ENCODE results near the gene KRT1. TPM values are rescaled to one million over a fixed set of nuclear protein-coding genes. Genes with fewer than 3 reads are reported as not detected.

Gene KRT1
- total RNA-seq, 2 donors from 2014 or later: 3.5 TPM; not detected in 1

DNA sequence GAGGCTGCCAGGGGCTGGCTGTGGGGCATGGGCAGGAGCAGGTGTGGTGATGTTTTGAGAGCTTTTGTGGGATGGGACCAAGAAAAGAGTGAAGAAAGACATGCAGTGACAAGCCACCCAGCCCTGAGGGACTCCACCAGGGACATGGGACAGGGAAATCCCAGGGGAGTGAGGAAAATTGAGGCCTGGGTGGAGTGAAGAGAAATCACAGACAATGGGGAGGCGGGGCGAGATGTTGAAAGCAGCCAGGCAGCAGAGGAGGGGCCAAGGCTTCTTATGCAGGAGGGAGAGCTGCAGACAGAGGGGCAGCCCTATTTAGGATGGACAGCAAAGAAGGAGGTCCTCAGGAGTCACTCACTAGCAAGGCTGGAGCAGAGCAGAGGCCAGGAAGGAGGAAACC lies 4.2 kb upstream of the KRT1 start:
- Histone ChIP-seq H3K27ac (no peak overlapping the region), H3K4me1 (ENCODE audit: control insufficient read depth in 1 of 2, low read depth in 2 of 2) (no peaks in the 10 kb centered on the region), H3K9me3 (no peaks in the 10 kb centered on the region), H3K36me3 (no peaks in the 10 kb centered on the region), H3K4me3 (no peak overlapping the region), H3K27me3 (replicated peaks; ENCODE audit: insufficient read depth) (no peaks in the 10 kb centered on the region)
- ATAC-seq (ENCODE audit: insufficient number of reproducible peaks, low FRiP score, low read depth) (no peak), DNase-seq (ENCODE audit: low spot score) (no peak)
- no peak for TF ChIP-seq CTCF (IDR thresholded peaks at IDR 0.05)

DNA sequence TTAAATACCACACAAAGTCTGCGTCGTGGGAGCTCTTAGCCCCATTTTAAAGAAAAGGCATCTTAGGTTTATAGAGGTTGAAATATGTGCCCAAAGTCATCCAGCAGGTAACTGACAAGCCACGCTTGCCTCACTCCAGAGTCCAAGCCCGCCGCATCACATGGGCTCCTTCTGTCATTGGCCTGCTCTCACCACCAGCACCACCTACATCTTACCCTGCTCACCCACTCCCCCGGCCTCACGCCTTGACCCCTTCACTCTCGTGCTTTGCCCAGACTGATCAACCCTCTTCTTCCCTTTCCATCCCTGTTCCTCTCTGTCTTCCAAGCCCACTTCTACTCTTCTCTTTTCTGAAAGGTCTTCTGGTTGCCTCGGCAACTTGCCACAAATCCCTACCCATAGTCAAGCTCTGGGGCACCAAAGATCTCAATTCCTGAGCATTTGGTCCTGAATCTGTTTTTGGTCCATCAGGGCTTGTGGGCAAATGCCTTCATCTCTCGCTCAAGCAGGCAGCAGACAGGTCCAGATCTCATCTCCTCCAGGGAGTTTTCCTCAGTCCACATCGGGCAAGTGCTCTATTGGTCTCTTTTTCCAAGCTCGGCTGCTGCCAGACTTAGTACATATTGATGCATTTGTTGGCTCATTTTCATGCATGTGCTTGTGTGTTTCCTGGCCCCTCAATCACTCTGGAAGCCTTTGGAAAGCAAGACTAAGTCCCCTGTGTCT lies 3.5 kb upstream of the KRT1 start:
- H3K27ac ChIP-seq: no peak overlapping the region

GRCh38 chr12:52682938-52683574 lies 2.8 kb upstream of the KRT1 start:
- Histone ChIP-seq H3K4me1 (ENCODE audit: control insufficient read depth in 1 of 2, low read depth in 2 of 2) (no peaks in the 10 kb centered on the region), H3K27me3 (replicated peaks; ENCODE audit: insufficient read depth) (no peaks in the 10 kb centered on the region), H3K36me3 (no peaks in the 10 kb centered on the region), H3K4me3 (no peak overlapping the region), H3K27ac (no peak overlapping the region), H3K9me3 (no peaks in the 10 kb centered on the region)
- no peak for TF ChIP-seq CTCF (IDR thresholded peaks at IDR 0.05)
- DNase-seq (ENCODE audit: low spot score) (no peak), ATAC-seq (ENCODE audit: insufficient number of reproducible peaks, low FRiP score, low read depth) (no peak)

More for the DNA sequence above, 3.5 kb upstream of the KRT1 start:
- TF ChIP-seq CTCF (IDR thresholded peaks at IDR 0.05): no peak
- Histone ChIP-seq H3K36me3 (no peaks in the 10 kb centered on the region), H3K4me3 (no peak overlapping the region), H3K27me3 (replicated peaks; ENCODE audit: insufficient read depth) (no peaks in the 10 kb centered on the region), H3K4me1 (ENCODE audit: control insufficient read depth in 1 of 2, low read depth in 2 of 2) (no peaks in the 10 kb centered on the region), H3K9me3 (no peaks in the 10 kb centered on the region)
- DNase-seq (ENCODE audit: low spot score): no peak
- no peak for ATAC-seq (ENCODE audit: insufficient number of reproducible peaks, low FRiP score, low read depth)

DNA sequence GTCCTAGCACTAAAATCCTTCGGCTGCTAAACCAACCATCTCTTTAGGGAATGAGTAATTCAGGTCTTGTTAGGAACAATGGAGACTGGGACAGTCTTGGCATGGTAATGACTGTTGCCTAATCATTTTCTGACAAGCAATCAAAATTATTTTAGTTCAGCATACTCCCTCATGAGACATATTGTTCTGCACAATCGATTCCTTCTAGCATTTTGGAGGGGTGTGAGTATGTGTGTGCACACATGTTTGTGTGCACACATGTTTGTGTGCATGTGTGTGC lies 2.1 kb upstream of the KRT1 start:
- Histone ChIP-seq H3K27me3 (replicated peaks; ENCODE audit: insufficient read depth) (no peaks in the 10 kb centered on the region), H3K27ac (no peak overlapping the region), H3K4me3 (no peak overlapping the region), H3K9me3 (no peaks in the 10 kb centered on the region), H3K36me3 (no peaks in the 10 kb centered on the region), H3K4me1 (ENCODE audit: control insufficient read depth in 1 of 2, low read depth in 2 of 2) (no peaks in the 10 kb centered on the region)
- ATAC-seq (ENCODE audit: insufficient number of reproducible peaks, low FRiP score, low read depth): no peak
- no peak for TF ChIP-seq CTCF (IDR thresholded peaks at IDR 0.05)
- no peak for DNase-seq (ENCODE audit: low spot score)

GRCh38 chr12:52681526-52682380 lies 1.5 kb upstream of the KRT1 start:
- no peak for ATAC-seq (ENCODE audit: insufficient number of reproducible peaks, low FRiP score, low read depth)
- Histone ChIP-seq H3K27me3 (replicated peaks; ENCODE audit: insufficient read depth) (no peaks in the 10 kb centered on the region), H3K36me3 (no peaks in the 10 kb centered on the region)

More at GRCh38 chr12:52681526-52682380, 1.5 kb upstream of the KRT1 start:
- no peak for DNase-seq (ENCODE audit: low spot score)
- no peak overlapping the region for H3K4me3 ChIP-seq
- no peak overlapping the region for H3K27ac ChIP-seq
- no peaks in the 10 kb centered on the region for H3K4me1 ChIP-seq (ENCODE audit: control insufficient read depth in 1 of 2, low read depth in 2 of 2)
- no peak for TF ChIP-seq CTCF (IDR thresholded peaks at IDR 0.05)
- no peaks in the 10 kb centered on the region for H3K9me3 ChIP-seq

All from thoracic aorta (tissue), 2 donors.